Activated naive CD4-positive, alpha-beta T cell treated with anti-CD3 and anti-CD28 coated beads for 36 hours (primary cell): ENCODE results near the gene FN3K. TPM values are rescaled to one million over a fixed set of nuclear protein-coding genes. Genes with fewer than 3 reads are reported as not detected.

ENCODE experiments used
- CTCF ChIA-PET: fragments of 350-600 bp; sonication (Branson Sonifier 250); formaldehyde crosslinking; loops from one replicate; lab custom pipeline; 2021; ENCODE audit warnings: antibody characterized with exemption; lab: Charles Lee
- DNase-seq: peaks from one replicate; pipeline ENCODE4 v3.0.0-alpha.2; 2020
- H3K27ac Mint-ChIP-seq: one replicate; pipeline ENCODE4 v1.8.0; 2021; ENCODE audit warnings: mild to moderate bottlenecking, mixed read lengths
- H3K27me3 Mint-ChIP-seq: one replicate; pipeline ENCODE4 v1.8.0; 2021; ENCODE audit warnings: low read depth, mixed read lengths
- H3K36me3 Mint-ChIP-seq: one replicate; pipeline ENCODE4 v1.8.0; 2021; ENCODE audit warnings: low read depth, mixed read lengths
- H3K4me1 Mint-ChIP-seq: one replicate; pipeline ENCODE4 v1.8.0; 2021; ENCODE audit warnings: low read depth, mixed read lengths
- H3K4me3 Mint-ChIP-seq: one replicate; pipeline ENCODE4 v1.8.0; 2021; ENCODE audit warnings: mild to moderate bottlenecking, moderate library complexity, mixed read lengths
- H3K9me3 Mint-ChIP-seq: one replicate; pipeline ENCODE4 v1.8.0; 2021; ENCODE audit warnings: mixed read lengths
- intact Hi-C: fragments of 100-400 bp; cut with micrococcal nuclease; formaldehyde crosslinking; loops from one replicate; pipeline ENCODE4 v1.15.1; 2023
- total RNA-seq, 2 experiments: library from RNA; stranded (reverse); gene quantifications; one replicate each; pipeline ENCODE4 v1.2.3, GENCODE V29; 2021

Gene FN3K
- total RNA-seq, 2 experiments from 2014 or later: 1.3 to 1.8 TPM

DNA sequence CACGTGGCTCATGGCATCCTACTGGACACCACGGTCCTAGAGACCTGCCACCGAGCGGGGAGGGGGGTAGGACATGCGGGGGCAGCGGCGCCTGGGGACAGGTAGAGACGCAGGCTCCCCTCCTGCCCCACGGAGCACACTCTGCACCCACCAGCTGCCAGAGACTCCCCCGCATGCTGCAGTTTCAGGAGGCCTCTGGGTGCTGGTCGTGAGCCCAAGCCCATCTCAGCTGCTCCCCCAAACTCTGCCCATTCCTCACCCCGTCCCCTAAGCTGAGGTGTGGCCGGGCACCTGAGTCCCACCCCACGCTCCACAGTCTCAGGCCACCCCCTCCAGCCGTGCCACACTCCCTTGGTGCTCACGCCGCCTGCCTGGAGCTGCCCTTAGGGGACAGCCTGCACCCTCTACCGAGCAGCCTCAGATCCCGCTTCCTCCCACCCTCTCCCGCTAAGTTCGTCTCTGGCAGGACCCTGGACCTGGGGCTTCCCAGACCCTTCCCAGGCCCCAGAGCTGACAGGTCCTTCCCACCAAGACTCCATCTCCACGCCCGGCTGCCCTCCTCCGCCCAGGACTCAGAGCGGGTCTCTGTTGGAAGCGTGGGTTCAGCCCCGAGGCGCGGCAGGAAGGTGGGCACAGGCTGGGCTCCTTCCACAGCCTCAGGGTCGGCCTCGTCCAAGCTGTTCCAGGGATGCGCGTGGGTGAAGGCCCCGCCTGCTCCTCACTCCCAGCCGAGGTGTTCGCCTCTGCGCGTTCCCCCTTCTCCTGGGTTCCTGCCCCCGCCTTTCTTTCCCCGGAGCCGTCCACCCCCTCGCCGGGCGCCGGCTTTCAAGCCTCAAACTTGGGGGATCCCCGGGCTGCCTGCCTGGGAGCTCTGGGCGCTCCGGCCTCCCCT, 38.3 kb upstream of the FN3K start:
- Mint-ChIP-seq H3K27me3 (peaks cover 5% of the 10 kb centered on the region), H3K4me1 (peaks cover 9% of the 10 kb centered on the region), H3K4me3 (peak overlapping the region; percentile 57), H3K9me3 (peaks cover 7% of the 10 kb centered on the region), H3K36me3 (peaks cover 3% of the 10 kb centered on the region), H3K27ac (no peak overlapping the region)
- peak; percentile 33 for DNase-seq
- intact Hi-C loops: loop anchor here (5.0 kb wide), 2 partner anchors 50 to 55 kb away; partner anchors contain the start of genes TBCD and WDR45B
- CTCF ChIA-PET: no interaction called here

GRCh38 chr17:82697808-82698064, 37.7 kb upstream of the FN3K start:
- CTCF ChIA-PET: no interaction called here
- Mint-ChIP-seq H3K4me1 (peaks cover 9% of the 10 kb centered on the region), H3K27me3 (peaks cover 5% of the 10 kb centered on the region), H3K9me3 (peaks cover 7% of the 10 kb centered on the region), H3K27ac (no peak overlapping the region), H3K36me3 (peaks cover 3% of the 10 kb centered on the region), H3K4me3 (peak overlapping the region; percentile 57)
- no peak for DNase-seq
- intact Hi-C loops: loop anchor here (1.0 to 5.0 kb wide), 4 partner anchors 19 to 279 kb away; partner anchors contain the start of genes FN3KRP, HEXD, OGFOD3 and TBCD

DNA sequence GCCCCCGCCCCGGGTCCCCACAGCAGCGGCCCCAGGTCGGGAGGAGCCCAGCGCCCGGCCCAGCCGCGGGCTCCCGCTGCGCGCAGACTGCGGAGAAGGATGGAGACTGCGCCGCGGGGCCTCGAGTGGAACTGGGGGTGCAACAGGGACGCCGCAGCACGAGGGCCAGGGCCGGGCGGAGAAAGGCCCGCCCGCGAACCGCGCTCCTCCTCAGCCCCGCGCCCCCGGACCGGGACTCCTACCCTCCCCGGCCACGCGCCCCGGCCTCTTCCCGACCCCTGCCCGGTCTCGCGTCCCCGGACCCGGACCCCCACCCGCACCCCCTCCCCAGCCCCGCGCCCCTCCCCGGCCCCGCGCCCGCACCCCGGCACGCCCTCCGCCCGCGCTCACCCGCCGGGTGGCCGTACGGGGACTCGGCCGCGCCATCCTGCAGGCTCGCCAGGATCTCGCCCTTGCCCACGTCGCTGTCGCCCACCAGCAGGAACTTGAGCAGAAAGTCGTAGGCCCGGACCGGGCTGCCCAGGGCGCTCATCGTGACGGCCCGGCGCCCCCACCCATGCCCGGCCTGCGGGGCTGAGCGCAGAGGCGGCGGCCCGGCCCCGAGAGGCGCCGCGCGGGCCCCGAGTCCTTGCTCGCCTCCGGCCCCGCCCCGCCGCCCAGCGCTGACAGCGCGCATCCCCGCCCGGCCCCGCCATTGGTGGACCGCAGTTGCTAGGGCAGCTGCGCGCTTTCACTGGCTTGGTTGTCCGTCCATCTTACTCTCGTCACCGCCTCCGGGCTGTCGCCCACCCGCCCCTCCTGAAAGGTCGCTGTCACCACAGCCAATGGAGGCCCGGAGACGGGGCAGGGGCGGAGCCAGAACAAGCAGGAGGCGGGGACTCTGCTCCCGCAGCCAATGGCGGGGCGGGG, 37.1 kb upstream of the FN3K start, which contains the start of gene RAB40B:
TSS of gene RAB40B (minus strand) at position 634 of the 909 bp plus-strand sequence. CDS start at position 532, 102 bp downstream.
- H3K36me3 Mint-ChIP-seq: peaks cover 3% of the 10 kb centered on the region
- H3K27ac Mint-ChIP-seq: no peak within 1 kb of the TSS
- peaks cover 7% of the 10 kb centered on the region for H3K9me3 Mint-ChIP-seq
- peak within 1 kb of the TSS; percentile 75 for H3K4me3 Mint-ChIP-seq
- intact Hi-C loops: loop anchor here (1.0 to 5.0 kb wide), 4 partner anchors 18 to 280 kb away; partner anchors contain the start of genes FN3KRP, HEXD, OGFOD3 and TBCD
- CTCF ChIA-PET: no interaction called here
- H3K4me1 Mint-ChIP-seq: peaks cover 9% of the 10 kb centered on the region
- peaks cover 5% of the 10 kb centered on the region for H3K27me3 Mint-ChIP-seq
- peak; percentile 96 for DNase-seq

DNA sequence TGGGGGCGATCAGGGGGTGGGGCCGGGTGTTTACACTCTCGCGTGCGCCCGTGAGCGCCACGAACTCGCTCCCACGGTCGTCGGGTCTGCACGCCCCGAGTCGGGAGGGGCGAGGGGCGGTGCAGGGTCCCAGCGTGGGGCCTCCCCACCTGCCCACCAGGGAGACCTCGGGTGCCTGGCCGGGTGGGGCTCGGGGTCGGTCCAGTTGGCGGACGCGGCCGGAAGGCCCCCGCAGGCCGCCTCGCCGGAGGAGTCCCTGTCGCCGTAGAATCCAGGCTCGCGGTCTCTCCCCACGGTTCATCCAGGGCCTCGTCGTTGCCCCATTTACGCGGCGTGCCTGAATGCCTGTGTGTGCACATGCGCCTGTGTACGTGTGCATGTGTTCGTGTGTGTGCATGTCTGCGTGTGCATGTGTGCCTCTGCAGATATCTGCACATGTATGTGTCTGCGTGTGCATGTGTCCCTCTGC, 36.4 kb upstream of the FN3K start:
- peaks cover 5% of the 10 kb centered on the region for H3K9me3 Mint-ChIP-seq
- intact Hi-C loops: loop anchor here (1.0 to 5.0 kb wide), 4 partner anchors 17 to 281 kb away; partner anchors contain the start of genes FN3KRP, HEXD, OGFOD3 and TBCD

DNA sequence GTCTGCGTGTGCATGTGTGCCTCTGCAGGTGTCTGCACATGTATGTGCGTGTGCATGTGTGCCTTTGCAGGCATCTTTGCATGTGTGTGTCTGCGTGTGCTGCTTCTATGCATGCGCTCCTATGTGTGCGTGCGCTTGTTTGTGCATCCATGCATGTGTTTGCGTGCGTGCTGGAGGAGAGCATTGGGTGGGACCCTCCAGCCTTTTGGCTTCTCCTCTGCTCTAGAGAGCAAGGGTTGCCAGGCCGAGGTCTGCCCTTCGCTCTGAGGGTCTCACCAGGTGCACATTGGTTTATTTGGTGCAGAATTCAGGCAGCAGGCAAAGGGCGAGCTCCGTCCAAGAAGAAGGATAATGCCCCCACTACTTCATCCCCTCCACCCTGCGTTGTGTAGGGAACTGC, 35.9 kb upstream of the FN3K start:
- Mint-ChIP-seq H3K9me3 (peaks cover 2% of the 10 kb centered on the region), H3K4me1 (peaks cover 9% of the 10 kb centered on the region), H3K4me3 (peak overlapping the region; percentile 75), H3K36me3 (peaks cover 1% of the 10 kb centered on the region), H3K27ac (no peak overlapping the region), H3K27me3 (peaks cover 5% of the 10 kb centered on the region)
- intact Hi-C loops: loop anchor here (5.0 kb wide), 2 partner anchors 52 to 53 kb away; partner anchors contain the start of genes TBCD and WDR45B
- CTCF ChIA-PET: no interaction called here
- no peak for DNase-seq

More for the DNA sequence above, 36.4 kb upstream of the FN3K start:
- Mint-ChIP-seq H3K27me3 (peaks cover 5% of the 10 kb centered on the region), H3K27ac (no peak overlapping the region), H3K4me1 (peaks cover 9% of the 10 kb centered on the region), H3K4me3 (peak overlapping the region; percentile 75), H3K36me3 (peaks cover 1% of the 10 kb centered on the region)
- CTCF ChIA-PET: no interaction called here
- DNase-seq: no peak

DNA sequence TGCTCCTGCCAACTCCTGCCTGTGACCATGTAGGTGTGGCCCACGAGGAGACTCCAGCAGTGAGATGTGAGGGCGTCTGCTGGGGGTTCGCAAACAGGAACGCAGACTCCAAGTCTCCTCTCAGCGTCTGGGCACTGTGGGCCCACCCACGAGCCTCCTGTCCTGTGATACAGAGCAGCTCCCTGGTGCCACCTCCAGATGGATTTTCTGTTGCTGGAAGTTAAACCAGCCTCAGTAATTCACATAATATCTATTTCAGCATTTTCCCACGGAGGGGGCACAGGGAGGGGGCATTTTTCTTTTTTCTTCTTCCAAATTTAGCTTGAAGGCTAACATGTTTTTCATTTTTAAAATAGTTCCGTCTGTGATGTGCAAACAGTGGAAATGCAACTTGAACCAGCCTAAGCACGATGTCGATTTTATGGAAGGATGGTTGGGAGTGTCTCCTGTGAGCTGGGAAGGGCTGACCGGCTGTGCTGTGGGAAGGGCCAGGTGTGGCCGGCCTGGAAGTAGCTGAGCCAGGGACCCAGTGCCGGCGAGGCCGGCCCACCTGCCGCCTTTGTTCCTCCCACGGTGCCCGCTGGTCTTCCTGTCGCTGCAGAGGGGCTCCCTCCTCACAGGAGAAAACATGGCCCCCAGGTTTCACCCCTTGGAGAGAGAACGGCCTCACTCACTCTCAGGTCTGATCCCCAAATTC, 33.0 kb upstream of the FN3K start:
- Mint-ChIP-seq H3K4me3 (no peak overlapping the region), H3K9me3 (no peaks in the 10 kb centered on the region), H3K36me3 (no peaks in the 10 kb centered on the region), H3K4me1 (peaks cover 2% of the 10 kb centered on the region), H3K27me3 (peaks cover under 1% of the 10 kb centered on the region), H3K27ac (no peak overlapping the region)
- intact Hi-C loops: no loop called here
- no peak for DNase-seq
- CTCF ChIA-PET: no interaction called here

DNA sequence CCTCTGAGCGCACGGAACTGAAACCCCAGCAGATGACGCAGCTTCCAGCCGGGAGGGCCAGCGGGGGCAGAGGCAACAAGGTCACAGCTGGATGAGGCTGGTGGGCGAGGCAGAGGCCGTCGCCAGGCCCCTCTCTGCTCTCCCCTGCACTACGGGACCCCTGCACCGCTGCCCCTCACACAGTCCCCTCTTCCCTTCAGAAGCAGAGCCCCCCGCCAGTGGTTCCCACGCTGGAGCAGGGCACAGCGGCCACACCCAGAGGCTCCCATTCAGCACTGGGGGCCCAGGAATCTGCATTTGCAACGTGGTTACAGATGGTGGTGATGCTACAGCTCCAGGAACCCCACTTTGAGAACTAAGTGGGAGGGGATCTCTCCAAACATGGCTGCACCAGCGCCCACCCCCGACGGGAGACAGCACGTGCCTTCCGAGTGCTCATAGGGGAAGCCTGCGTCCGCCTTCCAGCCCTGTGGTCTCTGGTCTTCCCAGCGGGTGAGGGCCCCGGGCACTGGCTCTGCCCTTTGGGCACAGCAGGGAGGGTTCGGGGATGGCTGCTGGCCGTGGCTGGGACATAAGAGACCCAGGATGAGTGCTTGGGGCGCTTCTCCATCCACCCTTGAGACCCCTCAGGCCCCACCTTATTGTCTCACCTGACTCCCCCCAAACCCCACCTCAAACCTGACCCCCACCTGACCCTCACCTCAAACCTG, 32.2 kb upstream of the FN3K start:
- DNase-seq: no peak
- H3K4me3 Mint-ChIP-seq: no peak overlapping the region
- H3K36me3 Mint-ChIP-seq: no peaks in the 10 kb centered on the region
- no peaks in the 10 kb centered on the region for H3K9me3 Mint-ChIP-seq
- H3K4me1 Mint-ChIP-seq: peaks cover 2% of the 10 kb centered on the region
- CTCF ChIA-PET: no interaction called here
- no peaks in the 10 kb centered on the region for H3K27me3 Mint-ChIP-seq
- intact Hi-C loops: no loop called here
- no peak overlapping the region for H3K27ac Mint-ChIP-seq

- intact Hi-C loops: no loop called here
- no peak for DNase-seq
- no peaks in the 10 kb centered on the region for H3K27me3 Mint-ChIP-seq
- H3K4me3 Mint-ChIP-seq: no peak overlapping the region
- no peaks in the 10 kb centered on the region for H3K36me3 Mint-ChIP-seq
- no peaks in the 10 kb centered on the region for H3K9me3 Mint-ChIP-seq
- CTCF ChIA-PET: no interaction called here
- peaks cover under 1% of the 10 kb centered on the region for H3K4me1 Mint-ChIP-seq
- no peak overlapping the region for H3K27ac Mint-ChIP-seq
These were observed 31.2 kb upstream of the FN3K start for GRCh38 chr17:82703935-82704865.

DNA sequence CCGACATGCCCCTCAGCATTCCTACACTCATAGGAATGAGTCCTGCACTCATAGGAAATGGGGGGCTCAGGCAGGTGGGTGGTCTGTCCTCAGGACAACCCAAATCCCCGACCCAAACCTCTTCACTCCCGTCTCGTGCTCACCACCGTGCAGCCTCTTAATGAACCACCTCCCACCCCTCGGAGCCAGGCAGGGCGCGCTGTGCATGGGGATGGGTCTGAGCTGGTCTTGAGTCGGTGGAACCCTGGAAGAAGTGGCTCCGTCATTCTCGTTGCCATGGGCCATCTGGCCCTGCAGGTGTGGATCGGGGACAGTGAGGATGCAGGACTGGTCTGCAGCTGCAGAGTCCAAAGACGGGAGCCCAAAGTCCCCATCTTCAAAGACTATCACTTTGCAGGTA, 30.5 kb upstream of the FN3K start:
- no peaks in the 10 kb centered on the region for H3K36me3 Mint-ChIP-seq
- DNase-seq: no peak
- H3K4me3 Mint-ChIP-seq: no peak overlapping the region
- CTCF ChIA-PET: no interaction called here
- H3K27me3 Mint-ChIP-seq: no peaks in the 10 kb centered on the region
- H3K27ac Mint-ChIP-seq: no peak overlapping the region
- H3K9me3 Mint-ChIP-seq: no peaks in the 10 kb centered on the region
- no peaks in the 10 kb centered on the region for H3K4me1 Mint-ChIP-seq
- intact Hi-C loops: no loop called here

- intact Hi-C loops: no loop called here
- H3K27me3 Mint-ChIP-seq: no peaks in the 10 kb centered on the region
- no peaks in the 10 kb centered on the region for H3K4me1 Mint-ChIP-seq
- DNase-seq: no peak
- no peaks in the 10 kb centered on the region for H3K36me3 Mint-ChIP-seq
- CTCF ChIA-PET: no interaction called here
- H3K9me3 Mint-ChIP-seq: no peaks in the 10 kb centered on the region
- no peak overlapping the region for H3K27ac Mint-ChIP-seq
- no peak overlapping the region for H3K4me3 Mint-ChIP-seq
These were observed 29.7 kb upstream of the FN3K start for GRCh38 chr17:82705756-82706155.
